Measurements from ENCODE around the gene GPR160.

The GPR160 gene

DNA sequence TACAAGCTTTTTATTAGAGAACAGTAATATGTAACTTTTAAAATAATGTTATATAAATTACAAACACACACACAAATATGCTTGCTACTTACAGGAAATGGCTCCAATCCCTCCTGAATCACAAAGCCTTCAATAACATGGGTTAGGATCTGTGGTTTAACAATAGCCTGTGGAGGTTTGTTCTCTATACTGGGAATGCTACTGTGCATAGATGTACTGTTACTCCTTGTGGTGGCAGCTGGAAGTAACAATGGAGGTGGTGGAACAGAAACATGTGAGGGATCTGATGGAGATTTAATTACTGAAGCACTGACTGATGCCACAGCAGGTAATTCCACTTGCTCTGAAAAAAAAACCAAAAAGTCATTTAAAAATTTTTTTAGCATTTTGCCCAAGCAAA is 79.3 kb downstream of the GPR160 start:
- no peak for DNase-seq

DNA sequence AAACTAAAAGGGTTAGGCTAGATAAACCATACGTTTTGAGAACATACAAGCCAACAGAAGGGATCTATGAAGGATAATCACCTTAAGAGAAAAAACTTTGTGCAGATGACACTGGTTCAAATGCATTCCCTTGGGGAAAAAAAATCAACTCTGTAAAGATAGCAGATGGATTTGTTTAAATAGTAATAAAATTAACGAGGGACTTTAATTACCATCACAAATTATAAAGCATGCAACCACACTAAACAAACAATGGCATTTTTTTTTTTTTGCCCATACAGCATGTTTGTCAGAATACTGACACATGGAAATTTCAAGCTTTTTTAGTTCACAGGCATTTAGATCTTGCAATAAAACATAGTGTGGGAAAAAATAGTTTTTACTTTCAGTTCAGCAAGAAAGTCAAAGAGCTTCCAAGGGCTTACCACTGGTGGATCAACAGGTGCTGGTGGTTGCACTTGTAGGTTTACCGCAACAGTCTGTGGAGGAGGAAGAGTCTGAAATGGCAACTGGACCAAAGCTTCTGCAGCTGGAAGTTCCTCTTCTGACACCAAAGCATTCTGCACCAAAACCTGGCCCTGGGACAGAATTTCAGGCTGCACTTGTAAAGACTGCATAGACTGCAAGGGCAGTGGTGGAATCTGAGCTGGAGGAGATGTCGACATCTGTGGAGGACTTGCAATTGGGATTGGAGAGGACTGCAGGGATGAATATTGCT is 90.6 kb downstream of the GPR160 start:
- DNase-seq: peak; percentile 1

DNA sequence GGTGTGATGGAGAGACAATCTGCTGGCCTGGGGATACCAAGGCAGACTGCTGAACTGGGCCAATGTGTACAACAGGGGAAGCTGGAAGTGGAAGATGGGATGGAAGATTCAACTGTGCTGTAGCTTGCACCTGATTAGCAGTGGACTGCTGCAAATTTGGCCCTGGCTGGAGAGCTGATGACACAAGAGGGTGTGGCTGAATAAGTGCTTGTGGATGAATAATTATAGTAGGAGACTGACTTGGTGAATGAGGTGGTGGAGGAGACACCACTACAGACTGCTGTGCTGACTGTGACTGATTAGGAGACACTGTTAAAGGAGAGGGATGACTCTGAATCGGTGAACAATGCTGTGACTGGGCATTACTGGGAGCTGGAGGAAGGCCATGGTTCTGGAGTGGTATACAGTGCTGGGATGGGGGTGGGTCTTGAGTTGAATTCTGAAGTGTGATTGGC is 91.2 kb downstream of the GPR160 start:
- no peak for DNase-seq

DNA sequence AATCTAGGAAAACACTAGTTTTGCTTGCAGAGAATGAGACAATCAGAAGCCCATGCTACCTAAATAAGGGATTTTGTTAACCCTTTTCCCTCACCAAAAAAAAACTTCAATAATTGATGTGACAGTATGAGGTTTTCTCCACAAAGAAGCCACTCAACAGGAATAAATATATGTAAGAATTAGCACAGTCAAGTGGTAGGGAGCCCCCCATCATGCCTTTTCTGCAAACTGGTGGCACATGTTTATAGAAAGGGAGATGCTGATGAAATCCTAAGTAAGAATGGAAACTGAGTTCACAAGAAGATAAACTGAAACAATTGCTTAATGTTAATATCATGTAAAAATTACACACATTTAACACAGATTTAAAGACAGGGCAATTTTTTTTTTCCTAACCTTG is 92.7 kb downstream of the GPR160 start:
- DNase-seq: no peak

DNA sequence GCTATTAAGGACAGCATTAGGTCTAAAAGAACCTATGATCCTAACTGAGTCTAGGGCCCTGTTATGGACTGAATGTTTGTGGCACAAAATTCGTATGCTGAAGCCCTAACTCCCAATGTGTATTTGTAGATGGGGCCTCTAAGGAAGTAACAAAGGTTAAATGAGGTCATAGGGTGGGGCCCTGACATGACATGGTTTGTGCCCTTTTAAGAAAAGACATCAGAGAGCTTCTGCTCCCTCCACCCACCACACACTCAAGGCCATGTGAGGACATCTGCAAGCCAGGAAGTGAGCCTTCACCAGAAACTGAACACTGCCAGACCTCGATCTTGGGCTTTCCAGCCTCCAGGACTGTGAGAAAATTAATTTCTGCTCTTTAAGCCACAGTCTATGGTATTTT is 94.5 kb downstream of the GPR160 start:
- DNase-seq: no peak
